ENCODE results near the gene TSC22D1.

TSC22D1 gene

DNA sequence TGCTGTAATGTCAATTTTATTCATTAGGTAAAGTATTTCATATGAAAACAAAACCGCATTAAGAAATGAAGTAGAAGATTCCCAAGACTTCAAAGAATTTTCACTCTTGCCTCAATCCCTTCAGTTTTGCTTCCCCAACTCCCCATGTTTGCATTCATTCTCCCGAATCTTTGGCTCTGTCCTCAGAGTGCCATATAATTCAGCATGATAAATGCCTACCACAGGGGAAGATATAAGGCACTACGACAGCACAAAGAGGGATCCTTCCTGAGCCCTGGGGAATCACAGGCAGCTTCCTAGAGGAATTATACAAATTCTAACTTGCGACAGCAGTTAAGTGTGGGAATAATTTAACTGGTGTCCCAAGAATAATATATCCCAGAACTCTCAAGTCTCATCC lies 68.5 kb downstream of the TSC22D1 start:
- no peak overlapping the region for H3K27ac ChIP-seq
- H3K4me1 ChIP-seq = 0 out of 2 replicates have a peak, but pooled peaks cover 7% of the 10 kb centered on the region
- no peak overlapping the region for H3K4me2 ChIP-seq
- H3K9me3 ChIP-seq = no peaks in the 10 kb centered on the region
- H4K20me1 ChIP-seq = no peaks in the 10 kb centered on the region
- H3K9ac ChIP-seq = no peak overlapping the region
- TF ChIP-seq Cebpa-rat (IDR thresholded peaks at IDR 0.05) = no peak
- no peak overlapping the region for H3K4me3 ChIP-seq
- no peaks in the 10 kb centered on the region for H3K27me3 ChIP-seq
- H3K36me3 ChIP-seq = 0 out of 2 replicates have a peak, but pooled peaks cover 3% of the 10 kb centered on the region

DNA sequence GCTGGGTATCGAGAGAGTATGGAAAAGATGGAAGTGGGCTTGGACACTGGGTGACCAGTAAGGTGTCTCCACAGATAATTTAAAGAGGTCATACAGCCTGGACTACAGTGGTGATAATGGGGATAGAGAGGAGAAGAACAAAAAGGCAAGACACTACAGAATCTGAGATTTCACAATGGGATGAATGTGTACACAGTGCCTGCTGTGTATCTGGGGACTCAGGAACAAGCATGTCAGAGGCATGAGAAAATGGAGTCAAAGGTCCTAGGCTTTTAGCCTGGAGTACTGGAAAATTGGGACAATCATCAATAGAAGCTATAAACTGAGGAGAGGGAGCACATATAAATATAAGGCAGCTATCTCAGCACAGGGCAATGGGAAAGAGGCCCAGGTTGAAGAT lies 69.4 kb downstream of the TSC22D1 start:
- TF ChIP-seq Cebpa-rat (IDR thresholded peaks at IDR 0.05) = no peak
- Histone ChIP-seq H3K36me3 (0 out of 2 replicates have a peak, but pooled peaks cover 7% of the 10 kb centered on the region), H3K27ac (no peak overlapping the region), H3K4me1 (0 out of 2 replicates have a peak, but pooled peaks cover 7% of the 10 kb centered on the region), H3K4me3 (no peak overlapping the region), H3K4me2 (no peak overlapping the region), H4K20me1 (no peaks in the 10 kb centered on the region), H3K27me3 (no peaks in the 10 kb centered on the region), H3K9me3 (no peaks in the 10 kb centered on the region), H3K9ac (no peak overlapping the region)

DNA sequence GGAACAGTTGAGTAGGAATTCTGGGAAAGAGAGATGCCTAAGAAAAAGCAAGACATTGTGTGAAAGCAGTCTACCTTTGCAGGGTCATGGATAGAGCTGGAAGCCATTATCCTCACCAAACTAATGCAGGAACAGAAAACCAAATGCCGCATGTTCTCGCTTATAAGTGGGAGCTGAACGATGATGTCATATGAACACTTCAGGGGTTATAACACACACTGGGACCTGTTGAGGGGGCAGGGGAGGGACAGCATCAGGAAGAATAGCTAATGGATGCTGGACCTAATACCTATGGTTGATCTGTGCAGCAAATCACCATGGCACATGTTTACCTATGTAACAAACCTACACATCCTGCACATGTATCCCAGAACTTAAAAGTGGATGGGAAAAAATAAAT lies 69.9 kb downstream of the TSC22D1 start:
- 0 out of 2 replicates have a peak, but pooled peaks cover 7% of the 10 kb centered on the region for H3K4me1 ChIP-seq
- no peak overlapping the region for H3K4me2 ChIP-seq
- TF ChIP-seq Cebpa-rat (IDR thresholded peaks at IDR 0.05) = no peak
- no peak overlapping the region for H3K27ac ChIP-seq
- H4K20me1 ChIP-seq = no peaks in the 10 kb centered on the region
- H3K9me3 ChIP-seq = no peaks in the 10 kb centered on the region
- H3K36me3 ChIP-seq = 0 out of 2 replicates have a peak, but pooled peaks cover 7% of the 10 kb centered on the region
- no peak overlapping the region for H3K4me3 ChIP-seq
- no peak overlapping the region for H3K9ac ChIP-seq
- no peaks in the 10 kb centered on the region for H3K27me3 ChIP-seq

DNA sequence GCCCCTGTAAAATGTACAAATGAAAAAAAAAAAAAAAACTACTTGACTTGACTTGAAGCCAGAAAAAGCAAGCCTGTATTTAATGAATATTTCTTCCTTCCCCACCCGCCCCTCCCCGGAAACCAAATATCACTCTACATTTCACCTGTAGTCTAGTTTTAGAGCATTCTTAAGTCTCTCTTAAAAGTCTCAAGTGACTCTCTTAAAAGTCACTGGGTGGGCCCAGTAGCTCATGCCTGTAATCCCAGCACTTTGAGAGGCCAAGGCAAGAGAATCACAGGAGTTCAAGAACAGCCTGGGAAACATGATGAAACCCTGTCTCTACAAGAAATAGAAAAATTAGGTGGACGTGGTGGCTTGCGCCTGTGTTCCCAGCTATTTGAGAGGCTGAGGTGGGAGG lies 72.0 kb downstream of the TSC22D1 start:
- Histone ChIP-seq H3K4me1 (0 out of 2 replicates have a peak, but pooled peaks cover 7% of the 10 kb centered on the region), H3K9ac (no peak overlapping the region), H3K4me2 (no peak overlapping the region), H3K9me3 (no peaks in the 10 kb centered on the region), H4K20me1 (no peaks in the 10 kb centered on the region), H3K36me3 (0 out of 2 replicates have a peak, but pooled peaks cover 7% of the 10 kb centered on the region), H3K27me3 (no peaks in the 10 kb centered on the region), H3K4me3 (no peak overlapping the region), H3K27ac (no peak overlapping the region)
- no peak for TF ChIP-seq Cebpa-rat (IDR thresholded peaks at IDR 0.05)

DNA sequence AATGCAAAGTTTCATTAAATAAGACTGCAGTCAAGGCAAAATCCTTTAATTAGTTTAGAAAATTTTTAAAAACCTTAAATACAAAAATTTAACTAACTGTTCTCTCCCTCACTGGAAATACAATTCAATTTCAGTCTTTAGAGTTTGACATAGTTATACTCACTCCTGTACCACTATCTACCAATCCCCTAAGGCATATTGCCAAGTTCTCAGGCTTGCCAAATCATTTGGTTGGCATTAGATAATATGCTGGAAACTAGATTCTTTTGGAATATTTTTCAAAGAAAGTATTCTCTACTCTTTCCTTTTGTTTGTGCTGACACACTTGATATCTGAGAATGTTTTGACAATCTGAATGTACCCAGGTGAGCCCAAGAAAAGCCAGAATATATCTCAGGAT lies 77.2 kb downstream of the TSC22D1 start:
- H3K9me3 ChIP-seq = no peaks in the 10 kb centered on the region
- no peak overlapping the region for H3K27ac ChIP-seq
- no peaks in the 10 kb centered on the region for H3K4me1 ChIP-seq
- 0 out of 2 replicates have a peak, but pooled peaks cover 7% of the 10 kb centered on the region for H3K36me3 ChIP-seq
- H3K27me3 ChIP-seq = no peaks in the 10 kb centered on the region
- no peak for TF ChIP-seq Cebpa-rat (IDR thresholded peaks at IDR 0.05)
- H3K4me3 ChIP-seq = no peak overlapping the region
- H4K20me1 ChIP-seq = no peaks in the 10 kb centered on the region
- no peak overlapping the region for H3K9ac ChIP-seq
- H3K4me2 ChIP-seq = no peak overlapping the region

DNA sequence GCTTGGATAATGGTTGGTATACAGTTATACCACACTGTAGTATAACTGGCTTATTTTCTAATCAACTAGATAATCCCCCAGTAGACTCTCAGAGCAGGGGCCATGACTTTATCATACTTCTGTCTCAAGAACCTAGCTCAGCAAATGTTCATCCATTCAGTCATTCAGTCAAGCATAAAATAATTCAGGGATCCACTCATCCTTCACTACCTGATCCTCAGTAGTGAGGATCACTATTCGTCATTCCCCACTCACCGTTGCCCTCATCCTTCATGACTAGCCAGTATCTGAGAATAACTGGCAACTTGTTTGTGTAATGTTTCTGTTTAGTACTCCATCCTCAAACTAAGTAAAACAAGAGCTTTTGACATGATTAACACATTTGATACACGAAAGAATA lies 77.6 kb downstream of the TSC22D1 start:
- no peak overlapping the region for H3K9ac ChIP-seq
- H3K27ac ChIP-seq = no peak overlapping the region
- H3K27me3 ChIP-seq = no peaks in the 10 kb centered on the region
- H3K4me2 ChIP-seq = no peak overlapping the region
- H3K9me3 ChIP-seq = no peaks in the 10 kb centered on the region
- H3K4me1 ChIP-seq = no peaks in the 10 kb centered on the region
- H3K36me3 ChIP-seq = 0 out of 2 replicates have a peak, but pooled peaks cover 7% of the 10 kb centered on the region
- no peak for TF ChIP-seq Cebpa-rat (IDR thresholded peaks at IDR 0.05)
- no peaks in the 10 kb centered on the region for H4K20me1 ChIP-seq
- no peak overlapping the region for H3K4me3 ChIP-seq

DNA sequence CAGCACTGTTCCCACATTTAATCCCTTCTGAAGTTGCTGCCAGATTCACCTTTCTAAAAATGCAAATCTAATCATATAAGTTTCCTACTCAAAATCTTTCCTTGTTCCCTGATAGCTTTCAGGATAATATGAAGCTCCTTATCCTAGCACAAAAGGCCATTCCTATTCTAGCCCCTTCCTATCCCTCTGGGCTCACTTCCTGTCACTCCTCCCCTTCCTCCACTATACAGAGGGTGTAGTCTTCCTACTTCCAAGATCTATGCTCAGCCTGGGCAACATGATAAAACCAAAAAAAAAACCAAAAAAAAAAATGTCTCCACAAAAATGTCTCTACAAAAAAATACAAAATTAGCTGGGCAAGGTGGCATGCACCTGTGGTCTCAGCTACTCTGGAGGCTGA lies 78.3 kb downstream of the TSC22D1 start:
- TF ChIP-seq Cebpa-rat (IDR thresholded peaks at IDR 0.05) = no peak
- H3K4me2 ChIP-seq = no peak overlapping the region

DNA sequence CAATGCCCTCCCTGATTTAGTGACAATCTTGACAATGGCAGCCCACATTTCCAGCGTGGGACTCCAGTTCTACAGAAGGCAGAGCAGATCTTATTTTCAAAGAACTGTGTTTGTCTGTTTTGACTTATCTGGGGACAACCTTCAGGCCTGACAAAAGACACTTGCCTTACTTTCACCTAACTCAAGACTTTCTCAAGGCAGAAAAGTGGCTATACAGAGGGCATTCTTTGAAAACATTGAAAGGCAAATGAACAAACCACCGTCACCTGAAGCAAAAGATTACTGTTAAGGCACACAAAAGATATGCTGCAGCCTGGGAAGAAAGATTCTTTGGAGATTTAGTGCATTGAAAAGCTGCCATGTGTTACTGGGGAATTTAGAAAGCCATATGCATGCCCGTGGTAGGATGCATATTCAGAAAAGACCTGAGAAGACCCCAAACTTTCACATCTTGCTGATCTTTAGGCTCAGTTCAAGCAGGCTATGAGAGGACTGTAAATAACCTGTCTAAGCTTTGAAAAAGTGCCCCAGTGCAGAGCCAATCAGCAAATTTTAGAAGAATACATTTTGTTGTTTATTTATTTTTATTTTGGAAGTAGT lies 82.8 kb downstream of the TSC22D1 start:
- H3K27ac ChIP-seq = no peak overlapping the region
- H3K27me3 ChIP-seq = no peaks in the 10 kb centered on the region
- H3K36me3 ChIP-seq = no peaks in the 10 kb centered on the region
- H3K4me1 ChIP-seq = no peaks in the 10 kb centered on the region
- no peak overlapping the region for H3K9ac ChIP-seq
- no peak overlapping the region for H3K4me3 ChIP-seq
- H3K4me2 ChIP-seq = no peak overlapping the region
- no peaks in the 10 kb centered on the region for H4K20me1 ChIP-seq
- H3K9me3 ChIP-seq = no peaks in the 10 kb centered on the region
- no peak for TF ChIP-seq Cebpa-rat (IDR thresholded peaks at IDR 0.05)

More for the DNA sequence above, 78.3 kb downstream of the TSC22D1 start:
- Histone ChIP-seq H3K27ac (no peak overlapping the region), H3K9me3 (no peaks in the 10 kb centered on the region), H3K27me3 (no peaks in the 10 kb centered on the region), H3K4me3 (no peak overlapping the region), H3K36me3 (0 out of 2 replicates have a peak, but pooled peaks cover 7% of the 10 kb centered on the region), H3K4me1 (no peaks in the 10 kb centered on the region), H4K20me1 (no peaks in the 10 kb centered on the region), H3K9ac (no peak overlapping the region)

DNA sequence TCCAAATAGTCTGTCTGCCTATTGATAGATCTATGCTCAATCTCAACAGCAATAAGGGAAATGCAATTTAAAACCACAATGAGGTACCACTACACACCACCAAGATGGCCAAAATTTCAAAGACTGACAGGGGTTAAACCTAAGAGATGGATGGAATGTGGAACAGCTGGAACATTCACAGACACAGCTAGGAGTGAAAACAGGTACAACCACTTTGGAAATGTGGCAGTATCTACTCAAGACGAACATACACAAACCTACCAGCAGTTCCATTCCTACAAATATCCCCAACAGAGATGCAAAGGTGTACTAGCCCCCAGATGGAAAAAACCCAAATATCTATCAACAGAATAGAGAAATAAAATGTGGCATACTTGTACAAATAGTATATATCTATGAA lies 86.4 kb downstream of the TSC22D1 start:
- Histone ChIP-seq H3K36me3 (no peaks in the 10 kb centered on the region), H3K27me3 (no peaks in the 10 kb centered on the region), H4K20me1 (no peaks in the 10 kb centered on the region), H3K27ac (no peak overlapping the region), H3K9me3 (no peaks in the 10 kb centered on the region), H3K9ac (no peak overlapping the region), H3K4me2 (no peak overlapping the region), H3K4me3 (no peak overlapping the region), H3K4me1 (peaks cover 3% of the 10 kb centered on the region; the same call in 1 of the 2 replicates)
- no peak for TF ChIP-seq Cebpa-rat (IDR thresholded peaks at IDR 0.05)

DNA sequence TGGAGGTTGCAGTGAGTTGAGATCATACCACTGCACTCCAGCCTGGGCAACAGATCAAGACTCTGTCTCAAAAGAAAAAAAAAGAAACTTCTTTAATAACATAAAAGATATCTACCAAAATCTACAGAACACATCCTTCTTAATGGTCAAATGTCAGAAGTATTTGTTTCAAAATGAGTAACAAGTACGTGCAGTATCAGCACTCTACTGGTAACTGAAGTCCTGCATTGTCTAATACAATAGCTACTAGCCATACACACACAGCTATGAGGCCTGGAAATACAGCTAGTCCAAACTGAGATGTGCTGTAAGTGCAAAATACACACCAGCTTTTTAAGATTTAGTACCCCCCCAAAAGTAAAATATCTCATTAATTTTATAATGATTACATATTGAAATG lies 88.1 kb downstream of the TSC22D1 start:
- Histone ChIP-seq H3K9ac (no peak overlapping the region), H3K4me3 (no peak overlapping the region), H3K27me3 (no peaks in the 10 kb centered on the region), H3K4me2 (no peak overlapping the region), H3K36me3 (no peaks in the 10 kb centered on the region), H3K4me1 (peaks cover 7% of the 10 kb centered on the region; the same call in 1 of the 2 replicates), H3K27ac (no peak overlapping the region), H4K20me1 (peaks cover 14% of the 10 kb centered on the region), H3K9me3 (no peaks in the 10 kb centered on the region)
- no peak for TF ChIP-seq Cebpa-rat (IDR thresholded peaks at IDR 0.05)

Data from BLaER1 (cell line).